ENCODE data around the gene EMD.

DNA sequence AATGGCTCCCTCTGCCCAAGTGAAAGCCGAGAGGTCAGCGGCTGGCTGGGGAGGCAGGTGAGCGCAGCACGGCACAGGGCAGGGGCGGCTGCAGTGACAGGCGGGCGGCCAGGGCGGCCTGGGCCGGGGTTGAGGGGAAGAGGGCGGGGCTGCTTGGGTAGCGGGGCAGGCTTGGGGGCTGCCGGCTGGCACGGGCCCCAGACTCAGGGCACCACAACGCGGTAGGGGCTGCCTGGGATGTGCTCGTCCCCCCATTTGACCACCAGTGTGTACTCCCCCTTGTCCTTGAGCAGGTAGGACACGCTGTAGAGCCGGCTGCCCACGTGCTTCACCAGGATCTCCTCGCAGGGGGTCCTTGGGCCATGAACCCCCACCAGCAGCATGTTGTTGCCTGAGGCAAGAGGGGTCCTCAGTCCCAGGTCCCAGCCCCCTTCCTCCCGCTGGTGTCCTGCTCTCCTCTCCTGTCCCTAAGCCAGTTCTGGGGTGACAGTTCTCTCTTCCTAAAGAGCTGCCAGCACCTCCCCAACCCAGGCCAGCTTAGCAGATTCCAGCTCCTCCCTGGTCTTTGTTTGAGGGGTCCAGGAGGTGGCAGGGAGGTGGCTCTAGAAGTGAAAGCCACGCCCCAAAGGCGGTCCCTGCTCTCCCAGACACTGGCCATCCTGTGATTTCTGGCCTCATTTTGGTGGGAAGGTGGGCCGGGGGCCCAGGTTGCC, 30.3 kb upstream of the EMD start:
- TF ChIP-seq POLR2AphosphoS5 (IDR thresholded peaks at IDR 0.05; ENCODE audit: low read depth, low read length) (no peak), POLR2A (IDR thresholded peaks at IDR 0.05; ENCODE audit: low read depth, low read length) (no peak)

Data from GM12891 (cell line).